Cerebellar nuclear complex (tissue), 1 donor: ENCODE data around the gene GCG.

Source experiments
- DNase-seq, 2 experiments: peaks; one replicate each; lab custom pipeline; 2025; lab: John Stamatoyannopoulos, UW

The GCG gene

GRCh38 chr2:162149940-162150339, 2.1 kb downstream of the GCG start:
- no peak for DNase-seq

GRCh38 chr2:162149466-162149865, 2.6 kb downstream of the GCG start:
- DNase-seq, result no peak

- DNase-seq, result no peak
Observed at GRCh38 chr2:162148956-162149355, 3.1 kb downstream of the GCG start.

- no peak for DNase-seq
Observed at GRCh38 chr2:162143969-162144368, 8.1 kb downstream of the GCG start.

GRCh38 chr2:162138310-162138709, 13.7 kb downstream of the GCG start:
- DNase-seq, result no peak

GRCh38 chr2:162127422-162127821, 24.6 kb downstream of the GCG start:
- no peak for DNase-seq

- DNase-seq, result no peak
Observed at GRCh38 chr2:162126527-162126926, 25.5 kb downstream of the GCG start.

- no peak for DNase-seq
Observed at GRCh38 chr2:162126111-162126519, 25.9 kb downstream of the GCG start.

GRCh38 chr2:162125138-162125537, 26.9 kb downstream of the GCG start:
- no peak for DNase-seq

- peak in 1 of 2 experiments; percentile 4 for DNase-seq
Observed at GRCh38 chr2:162123806-162124758, 28.0 kb downstream of the GCG start.

- DNase-seq, result peak; percentile 4 to 57
Observed at GRCh38 chr2:162118166-162119031, 33.6 kb downstream of the GCG start.

- DNase-seq, result no peak
Observed at GRCh38 chr2:162116352-162116751, 35.7 kb downstream of the GCG start.

- DNase-seq, result no peak
Observed at GRCh38 chr2:162115076-162115475, 37.0 kb downstream of the GCG start.

GRCh38 chr2:162114271-162114670, 37.8 kb downstream of the GCG start:
- no peak for DNase-seq

GRCh38 chr2:162113776-162114168, 38.3 kb downstream of the GCG start:
- no peak for DNase-seq

- DNase-seq, result no peak
Observed at GRCh38 chr2:162113088-162113775, 38.8 kb downstream of the GCG start.

GRCh38 chr2:162111958-162112850, 39.8 kb downstream of the GCG start:
- no peak for DNase-seq

GRCh38 chr2:162107361-162107901, 44.6 kb downstream of the GCG start:
- DNase-seq, result no peak

GRCh38 chr2:162106746-162107145, 45.3 kb downstream of the GCG start:
- no peak for DNase-seq

GRCh38 chr2:162106146-162106551, 45.9 kb downstream of the GCG start:
- no peak for DNase-seq
